ENCODE measurements around the gene MAPT. TPM values are rescaled to one million over a fixed set of nuclear protein-coding genes. Genes with fewer than 3 reads are reported as not detected.

Gene MAPT
- total RNA-seq, 2 donors from 2014 or later, result 11.7 to 14.7 TPM

DNA sequence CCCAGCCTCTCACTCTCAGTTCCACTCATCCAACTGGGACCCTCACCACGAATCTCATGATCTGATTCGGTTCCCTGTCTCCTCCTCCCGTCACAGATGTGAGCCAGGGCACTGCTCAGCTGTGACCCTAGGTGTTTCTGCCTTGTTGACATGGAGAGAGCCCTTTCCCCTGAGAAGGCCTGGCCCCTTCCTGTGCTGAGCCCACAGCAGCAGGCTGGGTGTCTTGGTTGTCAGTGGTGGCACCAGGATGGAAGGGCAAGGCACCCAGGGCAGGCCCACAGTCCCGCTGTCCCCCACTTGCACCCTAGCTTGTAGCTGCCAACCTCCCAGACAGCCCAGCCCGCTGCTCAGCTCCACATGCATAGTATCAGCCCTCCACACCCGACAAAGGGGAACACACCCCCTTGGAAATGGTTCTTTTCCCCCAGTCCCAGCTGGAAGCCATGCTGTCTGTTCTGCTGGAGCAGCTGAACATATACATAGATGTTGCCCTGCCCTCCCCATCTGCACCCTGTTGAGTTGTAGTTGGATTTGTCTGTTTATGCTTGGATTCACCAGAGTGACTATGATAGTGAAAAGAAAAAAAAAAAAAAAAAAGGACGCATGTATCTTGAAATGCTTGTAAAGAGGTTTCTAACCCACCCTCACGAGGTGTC lies 131.3 kb downstream of the MAPT start:
- Histone ChIP-seq H3K4me1 (replicated peaks) (no peaks in the 10 kb centered on the region), H3K36me3 (no peaks in the 10 kb centered on the region), H3K4me3 (no peak overlapping the region), H3K27me3 (replicated peaks; ENCODE audit: insufficient read depth) (no peaks in the 10 kb centered on the region), H3K9me3 (no peaks in the 10 kb centered on the region), H3K27ac (no peak overlapping the region)
- intact Hi-C loops (cut with DNase I), result no loop called here
- TF ChIP-seq, protein P1, sequence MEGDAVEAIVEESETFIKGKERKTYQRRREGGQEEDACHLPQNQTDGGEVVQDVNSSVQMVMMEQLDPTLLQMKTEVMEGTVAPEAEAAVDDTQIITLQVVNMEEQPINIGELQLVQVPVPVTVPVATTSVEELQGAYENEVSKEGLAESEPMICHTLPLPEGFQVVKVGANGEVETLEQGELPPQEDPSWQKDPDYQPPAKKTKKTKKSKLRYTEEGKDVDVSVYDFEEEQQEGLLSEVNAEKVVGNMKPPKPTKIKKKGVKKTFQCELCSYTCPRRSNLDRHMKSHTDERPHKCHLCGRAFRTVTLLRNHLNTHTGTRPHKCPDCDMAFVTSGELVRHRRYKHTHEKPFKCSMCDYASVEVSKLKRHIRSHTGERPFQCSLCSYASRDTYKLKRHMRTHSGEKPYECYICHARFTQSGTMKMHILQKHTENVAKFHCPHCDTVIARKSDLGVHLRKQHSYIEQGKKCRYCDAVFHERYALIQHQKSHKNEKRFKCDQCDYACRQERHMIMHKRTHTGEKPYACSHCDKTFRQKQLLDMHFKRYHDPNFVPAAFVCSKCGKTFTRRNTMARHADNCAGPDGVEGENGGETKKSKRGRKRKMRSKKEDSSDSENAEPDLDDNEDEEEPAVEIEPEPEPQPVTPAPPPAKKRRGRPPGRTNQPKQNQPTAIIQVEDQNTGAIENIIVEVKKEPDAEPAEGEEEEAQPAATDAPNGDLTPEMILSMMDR (IDR thresholded peaks at IDR 0.05), result no peak
- 80% methylated on average over 8 of the region's 8 CpGs for WGBS
- no peak for DNase-seq (ENCODE audit: low spot score)

DNA sequence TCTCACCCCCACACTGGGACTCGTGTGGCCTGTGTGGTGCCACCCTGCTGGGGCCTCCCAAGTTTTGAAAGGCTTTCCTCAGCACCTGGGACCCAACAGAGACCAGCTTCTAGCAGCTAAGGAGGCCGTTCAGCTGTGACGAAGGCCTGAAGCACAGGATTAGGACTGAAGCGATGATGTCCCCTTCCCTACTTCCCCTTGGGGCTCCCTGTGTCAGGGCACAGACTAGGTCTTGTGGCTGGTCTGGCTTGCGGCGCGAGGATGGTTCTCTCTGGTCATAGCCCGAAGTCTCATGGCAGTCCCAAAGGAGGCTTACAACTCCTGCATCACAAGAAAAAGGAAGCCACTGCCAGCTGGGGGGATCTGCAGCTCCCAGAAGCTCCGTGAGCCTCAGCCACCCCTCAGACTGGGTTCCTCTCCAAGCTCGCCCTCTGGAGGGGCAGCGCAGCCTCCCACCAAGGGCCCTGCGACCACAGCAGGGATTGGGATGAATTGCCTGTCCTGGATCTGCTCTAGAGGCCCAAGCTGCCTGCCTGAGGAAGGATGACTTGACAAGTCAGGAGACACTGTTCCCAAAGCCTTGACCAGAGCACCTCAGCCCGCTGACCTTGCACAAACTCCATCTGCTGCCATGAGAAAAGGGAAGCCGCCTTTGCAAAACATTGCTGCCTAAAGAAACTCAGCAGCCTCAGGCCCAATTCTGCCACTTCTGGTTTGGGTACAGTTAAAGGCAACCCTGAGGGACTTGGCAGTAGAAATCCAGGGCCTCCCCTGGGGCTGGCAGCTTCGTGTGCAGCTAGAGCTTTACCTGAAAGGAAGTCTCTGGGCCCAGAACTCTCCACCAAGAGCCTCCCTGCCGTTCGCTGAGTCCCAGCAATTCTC lies 132.1 kb downstream of the MAPT start:
- H3K27ac ChIP-seq, result no peak overlapping the region
- H3K4me1 ChIP-seq (replicated peaks), result no peaks in the 10 kb centered on the region
- DNase-seq (ENCODE audit: low spot score), result no peak
- H3K4me3 ChIP-seq, result no peak overlapping the region
- no peaks in the 10 kb centered on the region for H3K9me3 ChIP-seq
- TF ChIP-seq, protein P1 (IDR thresholded peaks at IDR 0.05), result no peak
- TF ChIP-seq POLR2A (IDR thresholded peaks at IDR 0.05), result no peak
- TF ChIP-seq POLR2AphosphoS5 (IDR thresholded peaks at IDR 0.05), result no peak
- WGBS, result 74% methylated on average over 17 of the region's 17 CpGs
- no peaks in the 10 kb centered on the region for H3K27me3 ChIP-seq (replicated peaks; ENCODE audit: insufficient read depth)
- H3K36me3 ChIP-seq, result no peaks in the 10 kb centered on the region
- intact Hi-C loops (cut with DNase I), result no loop called here

DNA sequence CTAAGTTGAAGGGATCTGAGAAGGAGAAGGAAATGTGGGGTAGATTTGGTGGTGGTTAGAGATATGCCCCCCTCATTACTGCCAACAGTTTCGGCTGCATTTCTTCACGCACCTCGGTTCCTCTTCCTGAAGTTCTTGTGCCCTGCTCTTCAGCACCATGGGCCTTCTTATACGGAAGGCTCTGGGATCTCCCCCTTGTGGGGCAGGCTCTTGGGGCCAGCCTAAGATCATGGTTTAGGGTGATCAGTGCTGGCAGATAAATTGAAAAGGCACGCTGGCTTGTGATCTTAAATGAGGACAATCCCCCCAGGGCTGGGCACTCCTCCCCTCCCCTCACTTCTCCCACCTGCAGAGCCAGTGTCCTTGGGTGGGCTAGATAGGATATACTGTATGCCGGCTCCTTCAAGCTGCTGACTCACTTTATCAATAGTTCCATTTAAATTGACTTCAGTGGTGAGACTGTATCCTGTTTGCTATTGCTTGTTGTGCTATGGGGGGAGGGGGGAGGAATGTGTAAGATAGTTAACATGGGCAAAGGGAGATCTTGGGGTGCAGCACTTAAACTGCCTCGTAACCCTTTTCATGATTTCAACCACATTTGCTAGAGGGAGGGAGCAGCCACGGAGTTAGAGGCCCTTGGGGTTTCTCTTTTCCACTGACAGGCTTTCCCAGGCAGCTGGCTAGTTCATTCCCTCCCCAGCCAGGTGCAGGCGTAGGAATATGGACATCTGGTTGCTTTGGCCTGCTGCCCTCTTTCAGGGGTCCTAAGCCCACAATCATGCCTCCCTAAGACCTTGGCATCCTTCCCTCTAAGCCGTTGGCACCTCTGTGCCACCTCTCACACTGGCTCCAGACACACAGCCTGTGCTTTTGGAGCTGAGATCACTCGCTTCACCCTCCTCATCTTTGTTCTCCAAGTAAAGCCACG lies 133.0 kb downstream of the MAPT start:
- WGBS, result 72% methylated on average over 12 of the region's 12 CpGs
- intact Hi-C loops (cut with DNase I), result no loop called here

DNA sequence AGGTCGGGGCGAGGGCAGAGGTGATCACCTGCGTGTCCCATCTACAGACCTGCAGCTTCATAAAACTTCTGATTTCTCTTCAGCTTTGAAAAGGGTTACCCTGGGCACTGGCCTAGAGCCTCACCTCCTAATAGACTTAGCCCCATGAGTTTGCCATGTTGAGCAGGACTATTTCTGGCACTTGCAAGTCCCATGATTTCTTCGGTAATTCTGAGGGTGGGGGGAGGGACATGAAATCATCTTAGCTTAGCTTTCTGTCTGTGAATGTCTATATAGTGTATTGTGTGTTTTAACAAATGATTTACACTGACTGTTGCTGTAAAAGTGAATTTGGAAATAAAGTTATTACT lies 133.6 kb downstream of the MAPT start:
- TF ChIP-seq POLR2AphosphoS5 (IDR thresholded peaks at IDR 0.05), result no peak
- TF ChIP-seq, protein P1 (IDR thresholded peaks at IDR 0.05), result no peak
- no peak for TF ChIP-seq POLR2A (IDR thresholded peaks at IDR 0.05)
- H3K9me3 ChIP-seq, result no peaks in the 10 kb centered on the region
- 81% methylated on average over 4 of the region's 4 CpGs for WGBS
- intact Hi-C loops (cut with DNase I), result no loop called here
- H3K27me3 ChIP-seq (replicated peaks; ENCODE audit: insufficient read depth), result no peaks in the 10 kb centered on the region
- H3K27ac ChIP-seq, result no peak overlapping the region
- H3K4me1 ChIP-seq (replicated peaks), result no peaks in the 10 kb centered on the region
- no peak for DNase-seq (ENCODE audit: low spot score)
- no peak overlapping the region for H3K4me3 ChIP-seq
- peaks cover 9 to 11% of the 10 kb centered on the region in 2 donors for H3K36me3 ChIP-seq

More for the DNA sequence above, 133.0 kb downstream of the MAPT start:
- Histone ChIP-seq H3K4me1 (replicated peaks) (no peaks in the 10 kb centered on the region), H3K4me3 (no peak overlapping the region), H3K27me3 (replicated peaks; ENCODE audit: insufficient read depth) (no peaks in the 10 kb centered on the region), H3K27ac (no peak overlapping the region), H3K9me3 (no peaks in the 10 kb centered on the region), H3K36me3 (peaks cover 6% of the 10 kb centered on the region in 2 donors)
- TF ChIP-seq POLR2AphosphoS5 (IDR thresholded peaks at IDR 0.05) (no peak), POLR2A (IDR thresholded peaks at IDR 0.05) (no peak)
- TF ChIP-seq, protein P1 (IDR thresholded peaks at IDR 0.05), result no peak
- no peak for DNase-seq (ENCODE audit: low spot score)

All from prostate gland (tissue), 2 donors.